Neural progenitor cell (in vitro differentiated cells): ENCODE measurements around the gene RAB24. TPM values are rescaled to one million over a fixed set of nuclear protein-coding genes. Genes with fewer than 3 reads are reported as not detected.

Source experiments
- DNase-seq: peaks from one replicate; pipeline ENCODE4 v3.0.0-alpha.2; 2016; ENCODE audit warnings: low spot score
- H2AFZ ChIP-seq: fragments of 200-600 bp; sonication (generic); replicated peaks from 2 replicates; pipeline ENCODE4 v1.6.1; 2016; ENCODE audit warnings: antibody characterized with exemption
- H3F3A ChIP-seq: fragments of 200-600 bp; sonication (generic); 2 replicates; pipeline ENCODE4 v1.6.1; 2016; ENCODE audit warnings: antibody characterized with exemption, low read depth
- H3K27ac ChIP-seq: fragments of 200-600 bp; sonication (generic); 2 replicates; pipeline ENCODE4 v1.5.1; 2016; ENCODE audit warnings: mild to moderate bottlenecking
- H3K27me3 ChIP-seq: fragments of 200-600 bp; sonication (generic); 2 replicates; pipeline ENCODE4 v1.6.1; 2016; ENCODE audit warnings: mild to moderate bottlenecking, moderate library complexity
- H3K36me3 ChIP-seq: fragments of 200-600 bp; sonication (generic); 2 replicates; pipeline ENCODE4 v1.5.1; 2016
- H3K4me1 ChIP-seq: fragments of 200-600 bp; sonication (generic); 2 replicates; pipeline ENCODE4 v1.6.1; 2016; ENCODE audit warnings: mixed run types
- H3K4me2 ChIP-seq: fragments of 200-600 bp; sonication (generic); 2 replicates; pipeline ENCODE4 v1.6.1; 2016
- H3K4me3 ChIP-seq: fragments of 200-600 bp; sonication (generic); 2 replicates; pipeline ENCODE4 v1.5.1; 2016
- H3K79me2 ChIP-seq: fragments of 200-600 bp; sonication (generic); 2 replicates; pipeline ENCODE4 v1.6.1; 2016; ENCODE audit warnings: low read depth
- H3K9ac ChIP-seq: fragments of 200-600 bp; sonication (generic); 2 replicates; pipeline ENCODE4 v1.6.1; 2016
- H3K9me3 ChIP-seq: fragments of 200-600 bp; sonication (generic); 2 replicates; pipeline ENCODE4 v1.5.1; 2016; ENCODE audit warnings: low read depth
- H4K20me1 ChIP-seq: fragments of 200-600 bp; sonication (generic); 2 replicates; pipeline ENCODE4 v1.6.1; 2016; ENCODE audit warnings: low read depth
- H3K27ac Mint-ChIP-seq: 3 replicates; pipeline ENCODE4 v1.8.0; 2021; ENCODE audit warnings: mixed read lengths
- H3K27me3 Mint-ChIP-seq: 2 replicates; pipeline ENCODE4 v1.8.0; 2022; ENCODE audit warnings: low read depth, mild to moderate bottlenecking, inconsistent platforms, moderate library complexity, mixed read lengths; ENCODE audit not compliant: insufficient read depth
- H3K36me3 Mint-ChIP-seq: 3 replicates; pipeline ENCODE4 v1.8.0; 2021; ENCODE audit warnings: mixed read lengths
- H3K4me1 Mint-ChIP-seq: 3 replicates; pipeline ENCODE4 v1.8.0; 2021; ENCODE audit warnings: mixed read lengths
- H3K4me3 Mint-ChIP-seq: 3 replicates; pipeline ENCODE4 v1.8.0; 2021; ENCODE audit warnings: mild to moderate bottlenecking, moderate library complexity, mixed read lengths
- H3K9me3 Mint-ChIP-seq: 3 replicates; pipeline ENCODE4 v1.8.0; 2020; ENCODE audit warnings: mixed read lengths
- EZH2 ChIP-seq: fragments of 200-600 bp; sonication (generic); IDR thresholded peaks from 2 replicates; pipeline ENCODE4 v1.6.1; 2017; ENCODE audit warnings: antibody characterized with exemption, mild to moderate bottlenecking, moderate library complexity
- EZH2phosphoT487 ChIP-seq: fragments of 200-600 bp; sonication (generic); IDR thresholded peaks from 2 replicates; pipeline ENCODE4 v1.6.1; 2017; ENCODE audit warnings: antibody characterized with exemption
- total RNA-seq: library from RNA; depleted of rRNA; stranded (reverse); fragments of >200 nt; gene quantifications from 2 replicates; pipeline ENCODE4 v1.2.3, GENCODE V29; 2015; ENCODE audit warnings: low replicate concordance
- TF ChIP-seq, protein P1 (sequence below): fragments of 200-600 bp; sonication (generic); IDR thresholded peaks from 2 replicates; pipeline ENCODE4 v1.5.1; 2017; ENCODE audit warnings: antibody characterized with exemption, mild to moderate bottlenecking

The RAB24 gene
- total RNA-seq, 1 donor from 2014 or later: 4.3 TPM

DNA sequence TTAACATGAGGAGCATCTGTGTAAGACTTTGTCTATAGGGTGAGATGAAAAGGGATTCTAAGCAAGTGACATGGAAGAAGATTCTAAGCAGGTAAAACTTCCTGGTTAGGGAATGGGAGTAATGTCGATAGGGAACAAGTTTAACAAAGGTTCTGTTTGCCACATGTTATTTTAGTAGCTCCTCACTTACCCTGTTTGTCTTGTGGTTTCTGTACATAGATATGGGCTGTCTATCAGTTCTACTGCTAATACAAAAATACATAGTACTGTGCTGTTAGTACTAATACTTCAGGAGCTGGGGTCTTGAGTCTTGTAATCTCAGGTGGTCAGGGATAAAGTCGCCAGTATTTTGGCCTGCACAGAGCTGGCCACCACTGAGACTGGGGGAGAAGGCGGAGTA, 32.9 kb downstream of the RAB24 start:
- peaks cover 38% of the 10 kb centered on the region for H3K36me3 Mint-ChIP-seq

DNA sequence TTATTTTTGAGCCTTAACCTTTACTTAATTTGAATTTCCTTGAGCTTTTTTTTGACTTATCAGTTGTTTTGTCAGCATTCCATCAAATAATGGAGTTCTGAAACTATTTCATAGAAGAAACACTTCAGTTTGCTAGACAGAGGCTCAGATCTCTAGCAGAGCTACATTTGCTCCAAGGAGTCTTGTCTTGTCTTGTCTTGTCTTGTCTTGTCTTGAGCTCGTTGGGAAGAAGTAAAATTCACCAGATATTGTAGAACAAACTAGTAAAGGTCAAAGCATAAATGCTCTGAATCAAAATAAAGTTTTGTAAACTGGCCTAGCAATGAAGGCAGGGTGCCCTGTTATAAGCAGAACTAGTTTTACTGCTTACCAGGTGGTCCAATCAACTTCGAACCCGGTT, 33.5 kb downstream of the RAB24 start:
- H3K9me3 ChIP-seq: no peaks in the 10 kb centered on the region
- H3K9ac ChIP-seq: no peak overlapping the region
- H3K4me1 Mint-ChIP-seq: no peaks in the 10 kb centered on the region
- no peaks in the 10 kb centered on the region for H3K4me1 ChIP-seq
- peaks cover 28% of the 10 kb centered on the region for H3K36me3 ChIP-seq
- no peaks in the 10 kb centered on the region for H3K9me3 Mint-ChIP-seq
- H3K79me2 ChIP-seq: peaks cover 11% of the 10 kb centered on the region
- no peak overlapping the region for H3K4me3 ChIP-seq
- no peak overlapping the region for H3K4me2 ChIP-seq
- no peak overlapping the region for H2AFZ ChIP-seq
- TF ChIP-seq EZH2 (no peak), EZH2phosphoT487 (no peak)
- TF ChIP-seq, protein P1, sequence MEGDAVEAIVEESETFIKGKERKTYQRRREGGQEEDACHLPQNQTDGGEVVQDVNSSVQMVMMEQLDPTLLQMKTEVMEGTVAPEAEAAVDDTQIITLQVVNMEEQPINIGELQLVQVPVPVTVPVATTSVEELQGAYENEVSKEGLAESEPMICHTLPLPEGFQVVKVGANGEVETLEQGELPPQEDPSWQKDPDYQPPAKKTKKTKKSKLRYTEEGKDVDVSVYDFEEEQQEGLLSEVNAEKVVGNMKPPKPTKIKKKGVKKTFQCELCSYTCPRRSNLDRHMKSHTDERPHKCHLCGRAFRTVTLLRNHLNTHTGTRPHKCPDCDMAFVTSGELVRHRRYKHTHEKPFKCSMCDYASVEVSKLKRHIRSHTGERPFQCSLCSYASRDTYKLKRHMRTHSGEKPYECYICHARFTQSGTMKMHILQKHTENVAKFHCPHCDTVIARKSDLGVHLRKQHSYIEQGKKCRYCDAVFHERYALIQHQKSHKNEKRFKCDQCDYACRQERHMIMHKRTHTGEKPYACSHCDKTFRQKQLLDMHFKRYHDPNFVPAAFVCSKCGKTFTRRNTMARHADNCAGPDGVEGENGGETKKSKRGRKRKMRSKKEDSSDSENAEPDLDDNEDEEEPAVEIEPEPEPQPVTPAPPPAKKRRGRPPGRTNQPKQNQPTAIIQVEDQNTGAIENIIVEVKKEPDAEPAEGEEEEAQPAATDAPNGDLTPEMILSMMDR: no peak
- no peak overlapping the region for H3K27ac Mint-ChIP-seq
- H3F3A ChIP-seq: peaks cover 3% of the 10 kb centered on the region
- DNase-seq: no peak
- H3K4me3 Mint-ChIP-seq: no peak overlapping the region
- H3K27me3 ChIP-seq: no peaks in the 10 kb centered on the region
- H3K27ac ChIP-seq: peak overlapping the region; percentile 13
- H3K36me3 Mint-ChIP-seq: peaks cover 37% of the 10 kb centered on the region
- no peaks in the 10 kb centered on the region for H4K20me1 ChIP-seq
- no peaks in the 10 kb centered on the region for H3K27me3 Mint-ChIP-seq

More for the DNA sequence above, 32.9 kb downstream of the RAB24 start:
- Histone ChIP-seq H3K36me3 (peaks cover 28% of the 10 kb centered on the region), H3K79me2 (peaks cover 11% of the 10 kb centered on the region), H3K4me3 (no peak overlapping the region), H2AFZ (no peak overlapping the region), H3K9ac (no peak overlapping the region), H3K27me3 (no peaks in the 10 kb centered on the region), H3K4me1 (no peaks in the 10 kb centered on the region), H3K9me3 (no peaks in the 10 kb centered on the region), H3K4me2 (no peak overlapping the region), H4K20me1 (no peaks in the 10 kb centered on the region), H3F3A (peaks cover 3% of the 10 kb centered on the region), H3K27ac (peak overlapping the region; percentile 3)
- H3K4me3 Mint-ChIP-seq: no peak overlapping the region
- no peak for DNase-seq
- H3K27me3 Mint-ChIP-seq: no peaks in the 10 kb centered on the region
- H3K27ac Mint-ChIP-seq: no peak overlapping the region
- TF ChIP-seq, protein P1: no peak
- TF ChIP-seq EZH2: no peak
- no peaks in the 10 kb centered on the region for H3K9me3 Mint-ChIP-seq
- H3K4me1 Mint-ChIP-seq: no peaks in the 10 kb centered on the region

DNA sequence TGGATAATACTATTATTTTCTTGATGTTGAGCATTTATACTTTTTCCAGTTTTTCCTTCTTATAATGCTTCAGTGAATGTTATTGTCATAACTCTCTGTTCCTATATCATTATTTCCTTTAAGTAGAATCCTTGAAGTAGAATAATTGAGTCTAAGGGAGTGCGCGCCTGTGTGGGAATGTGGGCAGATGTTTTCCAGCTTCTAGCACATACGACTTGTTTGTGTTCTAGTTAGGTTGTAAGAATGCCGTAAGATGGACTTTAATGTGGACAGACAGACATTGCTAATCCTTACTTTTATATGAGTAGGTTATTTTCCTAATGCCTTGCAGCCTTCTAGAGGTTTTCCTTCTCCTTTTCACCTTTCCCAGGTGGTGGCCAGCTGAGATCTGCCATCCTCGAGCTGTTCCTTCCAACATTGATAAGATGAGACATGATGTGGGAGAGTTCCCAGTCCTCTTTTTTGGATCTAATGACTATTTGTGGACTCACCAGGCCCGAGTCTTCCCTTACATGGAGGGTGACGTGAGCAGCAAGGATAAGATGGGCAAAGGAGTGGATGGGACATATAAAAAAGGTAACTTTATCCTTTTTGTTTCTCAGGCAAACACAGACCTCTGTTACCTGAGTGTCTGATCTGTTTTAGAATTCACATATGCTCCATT, 34.2 kb downstream of the RAB24 start:
- H3F3A ChIP-seq: peaks cover 3% of the 10 kb centered on the region
- H3K4me1 ChIP-seq: no peaks in the 10 kb centered on the region
- no peak overlapping the region for H3K4me2 ChIP-seq
- H4K20me1 ChIP-seq: no peaks in the 10 kb centered on the region
- no peak overlapping the region for H3K27ac Mint-ChIP-seq
- no peaks in the 10 kb centered on the region for H3K9me3 Mint-ChIP-seq
- H3K79me2 ChIP-seq: peaks cover 11% of the 10 kb centered on the region
- peaks cover 27% of the 10 kb centered on the region for H3K36me3 ChIP-seq
- DNase-seq: no peak
- H3K9me3 ChIP-seq: no peaks in the 10 kb centered on the region
- peak overlapping the region; percentile 13 for H3K27ac ChIP-seq
- H3K4me3 ChIP-seq: no peak overlapping the region
- H3K4me3 Mint-ChIP-seq: no peak overlapping the region
- H3K27me3 ChIP-seq: no peaks in the 10 kb centered on the region
- no peaks in the 10 kb centered on the region for H3K27me3 Mint-ChIP-seq
- H2AFZ ChIP-seq: no peak overlapping the region
- no peaks in the 10 kb centered on the region for H3K4me1 Mint-ChIP-seq
- TF ChIP-seq EZH2 (no peak), EZH2phosphoT487 (no peak)
- TF ChIP-seq, protein P1: no peak
- H3K9ac ChIP-seq: peak overlapping the region; percentile 49
- peaks cover 35% of the 10 kb centered on the region for H3K36me3 Mint-ChIP-seq
